GM18861 (cell line): ENCODE measurements around the gene MCCC1.
"Not testable (repeated sequence)": the region's sequence is repeated elsewhere in the genome, so short reads cannot be mapped to it uniquely, and the experiment has no call there.

Source experiments
- ATAC-seq: cut with Tn5 transposase; IDR thresholded peaks from one replicate; pipeline ENCODE4 v1.9.1; 2021; ENCODE audit not compliant: unreplicated experiment

Gene MCCC1

GRCh38 chr3:183099026-183099837, at the start of gene MCCC1:
Gene MCCC1 (minus strand): TSS chr3:183099496. CDS start chr3:183099440, 56 bp downstream.
- ATAC-seq: peak; percentile 98

- no peak for ATAC-seq
Observed at GRCh38 chr3:183148056-183148455, 48.8 kb upstream of the MCCC1 start.

- ATAC-seq: no peak
Observed at GRCh38 chr3:183144363-183144762, 45.1 kb upstream of the MCCC1 start.

GRCh38 chr3:183142199-183142598, 42.9 kb upstream of the MCCC1 start:
- ATAC-seq: no peak

- no peak for ATAC-seq
Observed at GRCh38 chr3:183134844-183135243, 35.5 kb upstream of the MCCC1 start.

GRCh38 chr3:183132409-183132808, 33.1 kb upstream of the MCCC1 start:
- ATAC-seq: no peak

GRCh38 chr3:183131735-183132134, 32.4 kb upstream of the MCCC1 start:
- no peak for ATAC-seq

GRCh38 chr3:183131186-183131725, 32.0 kb upstream of the MCCC1 start:
- ATAC-seq: no peak

GRCh38 chr3:183129243-183129642, 29.9 kb upstream of the MCCC1 start:
- ATAC-seq: no peak

- ATAC-seq: no peak
Observed at GRCh38 chr3:183128709-183129108, 29.4 kb upstream of the MCCC1 start.

- ATAC-seq: no peak
Observed at GRCh38 chr3:183123891-183124290, 24.6 kb upstream of the MCCC1 start.

GRCh38 chr3:183122257-183122932, 23.1 kb upstream of the MCCC1 start:
- ATAC-seq: no peak

- no peak for ATAC-seq
Observed at GRCh38 chr3:183120538-183121215, 21.4 kb upstream of the MCCC1 start.

GRCh38 chr3:183117056-183117455, 17.8 kb upstream of the MCCC1 start:
- no peak for ATAC-seq

GRCh38 chr3:183116025-183116614, 16.8 kb upstream of the MCCC1 start:
- peak; percentile 64 for ATAC-seq

GRCh38 chr3:183114384-183115178, 15.3 kb upstream of the MCCC1 start:
- no peak for ATAC-seq

GRCh38 chr3:183109847-183110246, 10.6 kb upstream of the MCCC1 start:
- not testable (repeated sequence) for ATAC-seq

GRCh38 chr3:183108470-183108869, 9.2 kb upstream of the MCCC1 start:
- ATAC-seq: no peak

- no peak for ATAC-seq
Observed at GRCh38 chr3:183108001-183108449, 8.7 kb upstream of the MCCC1 start.

- not testable (repeated sequence) for ATAC-seq
Observed at GRCh38 chr3:183107372-183107771, 8.1 kb upstream of the MCCC1 start.
